ENCODE results near the gene IL17RE. TPM values are rescaled to one million over a fixed set of nuclear protein-coding genes. Genes with fewer than 3 reads are reported as not detected.

IL17RE gene
- total and polyA plus RNA-seq, 2 of the 13 experiments (the other 11 are each of a cell fraction or from before 2014, with no cell fraction given), result 14.5 to 24.1 TPM

DNA sequence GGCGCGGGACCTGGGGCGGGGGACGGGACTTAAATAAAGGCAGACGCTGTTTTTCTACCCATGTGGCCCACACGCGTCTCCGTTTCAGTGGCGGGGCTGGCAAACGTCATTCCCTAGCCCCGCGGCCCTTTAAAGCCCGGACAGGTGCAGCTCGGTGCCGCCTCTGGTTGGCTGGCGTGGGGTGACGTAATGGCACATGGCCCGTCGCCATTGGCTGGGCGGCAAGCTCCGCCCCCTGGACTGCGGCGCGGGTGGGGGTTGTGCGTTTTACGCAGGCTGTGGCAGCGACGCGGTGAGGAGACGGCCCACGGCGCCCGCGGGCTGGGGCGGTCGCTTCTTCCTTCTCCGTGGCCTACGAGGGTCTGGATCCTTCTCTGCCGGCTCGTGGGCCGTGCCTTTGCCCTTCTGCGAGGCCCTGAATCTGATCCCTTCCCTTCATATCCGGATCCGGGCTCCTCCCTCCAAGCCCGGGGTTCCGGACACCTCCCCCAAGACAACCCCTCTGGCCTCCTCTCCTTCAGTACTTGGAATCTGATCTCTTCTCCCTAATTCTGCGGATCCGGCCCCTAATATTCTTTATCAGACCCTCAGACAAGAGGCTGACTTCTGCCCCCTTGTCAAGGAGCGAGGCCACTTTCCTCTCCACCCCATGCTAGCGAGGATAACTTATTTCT lies 31.1 kb downstream of the IL17RE start, which contains the start of gene CRELD1 (continued):
- no peak for TF ChIP-seq THYN1 (CRISPR knock-in tag; IDR thresholded peaks at IDR 0.05; ENCODE audit: borderline replicate concordance, low read depth)
- TF ChIP-seq ATM (IDR thresholded peaks at IDR 0.05; ENCODE audit: borderline replicate concordance), result no peak
- no peak for TF ChIP-seq RFX1 (IDR thresholded peaks at IDR 0.05)
- no peak; the same call in 1 of the 2 replicates for TF ChIP-seq ZNF703 (CRISPR knock-in tag; IDR thresholded peaks at IDR 0.05; ENCODE audit: borderline replicate concordance)
- TF ChIP-seq ZEB1 (IDR thresholded peaks at IDR 0.05; ENCODE audit: insufficient replicate concordance, low read depth), result peak; percentile 80
- no peak; the same call in 1 of the 2 replicates for TF ChIP-seq ZNF709 (CRISPR knock-in tag; IDR thresholded peaks at IDR 0.05)
- TF ChIP-seq ERF (CRISPR knock-in tag; IDR thresholded peaks at IDR 0.05), result peak; percentile 65; the same call in 1 of the 2 replicates
- TF ChIP-seq, protein P1, sequence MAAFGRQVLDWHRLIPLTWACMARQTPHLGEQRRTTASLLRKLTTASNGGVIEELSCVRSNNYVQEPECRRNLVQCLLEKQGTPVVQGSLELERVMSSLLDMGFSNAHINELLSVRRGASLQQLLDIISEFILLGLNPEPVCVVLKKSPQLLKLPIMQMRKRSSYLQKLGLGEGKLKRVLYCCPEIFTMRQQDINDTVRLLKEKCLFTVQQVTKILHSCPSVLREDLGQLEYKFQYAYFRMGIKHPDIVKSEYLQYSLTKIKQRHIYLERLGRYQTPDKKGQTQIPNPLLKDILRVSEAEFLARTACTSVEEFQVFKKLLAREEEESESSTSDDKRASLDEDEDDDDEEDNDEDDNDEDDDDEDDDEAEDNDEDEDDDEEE (CRISPR knock-in tag; IDR thresholded peaks at IDR 0.05), result no peak; the same call in 1 of the 2 replicates
- TF ChIP-seq STAG1 (CRISPR knock-in tag; IDR thresholded peaks at IDR 0.05), result no peak
- TF ChIP-seq, protein P2, sequence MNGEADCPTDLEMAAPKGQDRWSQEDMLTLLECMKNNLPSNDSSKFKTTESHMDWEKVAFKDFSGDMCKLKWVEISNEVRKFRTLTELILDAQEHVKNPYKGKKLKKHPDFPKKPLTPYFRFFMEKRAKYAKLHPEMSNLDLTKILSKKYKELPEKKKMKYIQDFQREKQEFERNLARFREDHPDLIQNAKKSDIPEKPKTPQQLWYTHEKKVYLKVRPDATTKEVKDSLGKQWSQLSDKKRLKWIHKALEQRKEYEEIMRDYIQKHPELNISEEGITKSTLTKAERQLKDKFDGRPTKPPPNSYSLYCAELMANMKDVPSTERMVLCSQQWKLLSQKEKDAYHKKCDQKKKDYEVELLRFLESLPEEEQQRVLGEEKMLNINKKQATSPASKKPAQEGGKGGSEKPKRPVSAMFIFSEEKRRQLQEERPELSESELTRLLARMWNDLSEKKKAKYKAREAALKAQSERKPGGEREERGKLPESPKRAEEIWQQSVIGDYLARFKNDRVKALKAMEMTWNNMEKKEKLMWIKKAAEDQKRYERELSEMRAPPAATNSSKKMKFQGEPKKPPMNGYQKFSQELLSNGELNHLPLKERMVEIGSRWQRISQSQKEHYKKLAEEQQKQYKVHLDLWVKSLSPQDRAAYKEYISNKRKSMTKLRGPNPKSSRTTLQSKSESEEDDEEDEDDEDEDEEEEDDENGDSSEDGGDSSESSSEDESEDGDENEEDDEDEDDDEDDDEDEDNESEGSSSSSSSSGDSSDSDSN (CRISPR knock-in tag; IDR thresholded peaks at IDR 0.05), result no peak
- peak; percentile 5; the same call in 1 of the 2 replicates for TF ChIP-seq ZNF879 (CRISPR knock-in tag; IDR thresholded peaks at IDR 0.05)
- TF ChIP-seq, protein P3, sequence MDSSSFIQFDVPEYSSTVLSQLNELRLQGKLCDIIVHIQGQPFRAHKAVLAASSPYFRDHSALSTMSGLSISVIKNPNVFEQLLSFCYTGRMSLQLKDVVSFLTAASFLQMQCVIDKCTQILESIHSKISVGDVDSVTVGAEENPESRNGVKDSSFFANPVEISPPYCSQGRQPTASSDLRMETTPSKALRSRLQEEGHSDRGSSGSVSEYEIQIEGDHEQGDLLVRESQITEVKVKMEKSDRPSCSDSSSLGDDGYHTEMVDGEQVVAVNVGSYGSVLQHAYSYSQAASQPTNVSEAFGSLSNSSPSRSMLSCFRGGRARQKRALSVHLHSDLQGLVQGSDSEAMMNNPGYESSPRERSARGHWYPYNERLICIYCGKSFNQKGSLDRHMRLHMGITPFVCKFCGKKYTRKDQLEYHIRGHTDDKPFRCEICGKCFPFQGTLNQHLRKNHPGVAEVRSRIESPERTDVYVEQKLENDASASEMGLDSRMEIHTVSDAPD (CRISPR knock-in tag; IDR thresholded peaks at IDR 0.05), result no peak
- TF ChIP-seq, protein P4, sequence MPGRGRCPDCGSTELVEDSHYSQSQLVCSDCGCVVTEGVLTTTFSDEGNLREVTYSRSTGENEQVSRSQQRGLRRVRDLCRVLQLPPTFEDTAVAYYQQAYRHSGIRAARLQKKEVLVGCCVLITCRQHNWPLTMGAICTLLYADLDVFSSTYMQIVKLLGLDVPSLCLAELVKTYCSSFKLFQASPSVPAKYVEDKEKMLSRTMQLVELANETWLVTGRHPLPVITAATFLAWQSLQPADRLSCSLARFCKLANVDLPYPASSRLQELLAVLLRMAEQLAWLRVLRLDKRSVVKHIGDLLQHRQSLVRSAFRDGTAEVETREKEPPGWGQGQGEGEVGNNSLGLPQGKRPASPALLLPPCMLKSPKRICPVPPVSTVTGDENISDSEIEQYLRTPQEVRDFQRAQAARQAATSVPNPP (CRISPR knock-in tag; IDR thresholded peaks at IDR 0.05), result 0 out of 2 replicates have a peak, but pooled peaks have one; percentile 44
- no peak; the same call in 1 of the 2 replicates for TF ChIP-seq RXRA (CRISPR knock-in tag; IDR thresholded peaks at IDR 0.05)
- TF ChIP-seq ZNF460 (CRISPR knock-in tag; IDR thresholded peaks at IDR 0.05; ENCODE audit: borderline replicate concordance), result no peak
- TF ChIP-seq, protein P5, sequence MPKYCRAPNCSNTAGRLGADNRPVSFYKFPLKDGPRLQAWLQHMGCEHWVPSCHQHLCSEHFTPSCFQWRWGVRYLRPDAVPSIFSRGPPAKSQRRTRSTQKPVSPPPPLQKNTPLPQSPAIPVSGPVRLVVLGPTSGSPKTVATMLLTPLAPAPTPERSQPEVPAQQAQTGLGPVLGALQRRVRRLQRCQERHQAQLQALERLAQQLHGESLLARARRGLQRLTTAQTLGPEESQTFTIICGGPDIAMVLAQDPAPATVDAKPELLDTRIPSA (CRISPR knock-in tag; IDR thresholded peaks at IDR 0.05; ENCODE audit: borderline replicate concordance), result peak; percentile 72; the same call in 1 of the 2 replicates
- TF ChIP-seq ZFY (CRISPR knock-in tag; IDR thresholded peaks at IDR 0.05), result peak; percentile 64
- no peak for TF ChIP-seq MTA3 (CRISPR knock-in tag; IDR thresholded peaks at IDR 0.05)
- TF ChIP-seq ZSCAN29 (CRISPR knock-in tag; conservative IDR thresholded peaks at IDR 0.05), result no peak
- no peak for TF ChIP-seq SMYD3 (CRISPR knock-in tag; IDR thresholded peaks at IDR 0.05)
- TF ChIP-seq ZNF772 (CRISPR knock-in tag; IDR thresholded peaks at IDR 0.05), result no peak
- no peak; the same call in 1 of the 2 replicates for TF ChIP-seq SRY (CRISPR knock-in tag; IDR thresholded peaks at IDR 0.05)
- TF ChIP-seq ZNF430 (CRISPR knock-in tag; IDR thresholded peaks at IDR 0.05), result peak; percentile 71; the same call in 1 of the 2 replicates
- TF ChIP-seq KAT8 (CRISPR knock-in tag; IDR thresholded peaks at IDR 0.05), result peak; percentile 77

Data from HepG2 (cell line).